ENCODE results near the gene OSBPL8.
"Not testable (repeated sequence)": the region's sequence is repeated elsewhere in the genome, so short reads cannot be mapped to it uniquely, and the experiment has no call there.

The OSBPL8 gene

DNA sequence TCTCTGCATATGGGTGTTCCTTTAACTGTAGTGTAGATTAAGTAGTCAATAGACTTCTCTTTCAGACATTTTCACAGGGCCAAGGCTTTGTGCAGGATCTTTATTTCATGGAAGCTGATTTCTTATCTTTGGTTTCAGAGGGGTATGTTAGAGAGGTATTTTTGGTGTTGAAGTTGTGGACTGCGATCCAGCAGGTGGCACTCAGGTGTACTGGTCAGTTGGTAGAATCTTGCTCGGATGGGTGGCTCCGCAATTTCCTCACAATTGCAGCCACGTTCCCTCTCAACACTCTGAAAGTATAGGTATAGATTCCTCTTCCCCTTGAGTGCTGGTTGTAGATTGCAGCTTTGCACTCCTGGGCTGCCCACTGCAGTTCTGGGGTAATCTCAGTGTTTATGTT lies 44.3 kb downstream of the OSBPL8 start:
- no peak for DNase-seq (ENCODE audit: low read depth, low spot score)
- ChIA-PET CTCF (interaction anchor here (1.1 to 1.3 kb wide), 2 partner anchors 8 to 61 kb away, joined by 3 to 6 read pairs; no protein-coding TSS in a partner anchor), POLR2A (no interaction called here)
- H3K4me3 ChIP-seq (ENCODE audit: low read depth, low read length) = no peak overlapping the region
- TF ChIP-seq, protein P1, sequence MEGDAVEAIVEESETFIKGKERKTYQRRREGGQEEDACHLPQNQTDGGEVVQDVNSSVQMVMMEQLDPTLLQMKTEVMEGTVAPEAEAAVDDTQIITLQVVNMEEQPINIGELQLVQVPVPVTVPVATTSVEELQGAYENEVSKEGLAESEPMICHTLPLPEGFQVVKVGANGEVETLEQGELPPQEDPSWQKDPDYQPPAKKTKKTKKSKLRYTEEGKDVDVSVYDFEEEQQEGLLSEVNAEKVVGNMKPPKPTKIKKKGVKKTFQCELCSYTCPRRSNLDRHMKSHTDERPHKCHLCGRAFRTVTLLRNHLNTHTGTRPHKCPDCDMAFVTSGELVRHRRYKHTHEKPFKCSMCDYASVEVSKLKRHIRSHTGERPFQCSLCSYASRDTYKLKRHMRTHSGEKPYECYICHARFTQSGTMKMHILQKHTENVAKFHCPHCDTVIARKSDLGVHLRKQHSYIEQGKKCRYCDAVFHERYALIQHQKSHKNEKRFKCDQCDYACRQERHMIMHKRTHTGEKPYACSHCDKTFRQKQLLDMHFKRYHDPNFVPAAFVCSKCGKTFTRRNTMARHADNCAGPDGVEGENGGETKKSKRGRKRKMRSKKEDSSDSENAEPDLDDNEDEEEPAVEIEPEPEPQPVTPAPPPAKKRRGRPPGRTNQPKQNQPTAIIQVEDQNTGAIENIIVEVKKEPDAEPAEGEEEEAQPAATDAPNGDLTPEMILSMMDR (IDR thresholded peaks at IDR 0.05; ENCODE audit: insufficient read depth, low read length, missing control alignments) = no peak

DNA sequence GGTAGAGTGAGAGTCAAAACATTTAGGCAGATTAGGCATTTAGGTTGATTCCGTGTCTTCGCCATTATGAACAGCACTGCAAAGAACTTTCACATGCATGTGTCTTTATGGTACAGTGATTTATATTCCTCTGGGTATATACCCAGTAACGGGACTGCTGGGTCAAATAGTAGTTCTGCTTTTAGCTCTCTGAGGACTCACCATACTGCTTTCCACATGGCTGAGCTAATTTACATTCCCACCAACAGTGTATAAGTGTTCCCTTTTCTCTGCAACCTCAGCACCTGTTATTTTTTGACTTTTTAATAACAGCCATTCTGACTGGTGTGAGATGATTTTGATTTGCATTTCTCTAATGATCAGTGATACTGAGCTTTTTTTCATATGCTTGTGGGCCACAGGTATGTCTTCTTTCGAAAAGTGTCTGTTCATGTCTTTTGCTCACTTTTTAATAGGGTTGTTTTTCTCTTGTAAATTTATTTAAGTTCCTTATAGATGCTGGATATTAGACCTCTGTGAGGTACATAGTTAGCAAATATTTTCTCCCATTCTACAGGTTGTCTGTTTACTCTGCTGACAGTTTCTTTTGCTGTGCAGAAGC lies 48.4 kb downstream of the OSBPL8 start:
- CTCF ChIA-PET = interaction anchor here (0.6 to 1.0 kb wide), 2 partner anchors 55 to 256 kb away, joined by 3 read pairs; no protein-coding TSS in a partner anchor
- H3K4me3 ChIP-seq (ENCODE audit: low read depth, low read length); POLR2A ChIA-PET; DNase-seq (ENCODE audit: low read depth, low spot score): not testable (repeated sequence)

DNA sequence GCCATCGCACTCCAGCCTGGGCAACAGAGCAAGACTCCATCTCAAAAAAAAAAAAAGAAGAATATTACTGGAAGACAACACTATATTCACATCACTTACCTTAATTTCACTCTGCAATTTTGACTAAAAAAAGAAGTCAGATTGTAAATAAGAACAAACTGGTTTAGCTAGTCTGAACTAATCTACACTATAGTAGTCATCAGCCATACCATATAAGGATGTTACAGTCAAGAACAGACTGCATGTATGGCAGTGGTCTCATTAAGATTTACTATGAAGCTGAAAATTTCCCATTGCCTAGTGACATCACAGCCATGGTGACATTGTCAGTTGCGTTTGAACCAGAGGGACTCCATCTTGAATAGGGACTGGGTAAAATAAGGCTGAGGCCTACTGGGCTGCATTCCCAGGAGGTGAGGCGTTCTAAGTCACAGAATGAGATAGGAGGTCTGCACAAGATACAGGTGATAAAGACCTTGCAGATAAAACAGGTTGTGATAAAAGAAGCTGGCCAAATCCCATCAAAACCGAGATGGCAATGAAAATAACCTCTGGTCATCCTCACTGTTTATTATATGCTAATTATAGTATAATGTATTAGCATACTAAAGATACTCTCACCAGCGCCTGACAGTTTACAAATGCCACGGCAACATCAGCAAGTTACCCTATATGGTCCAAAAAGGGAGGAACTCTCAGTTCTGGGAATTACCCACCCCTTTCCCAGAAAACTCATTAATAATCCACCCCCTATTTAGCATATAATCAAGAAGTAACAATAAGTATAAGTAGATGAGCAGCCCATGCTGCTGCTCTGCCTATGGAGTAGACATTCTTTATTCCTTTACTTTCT lies 51.2 kb downstream of the OSBPL8 start:
- ChIA-PET CTCF (interaction anchor here (1.2 kb wide), 1 partner anchor 7 kb away, joined by 6 read pairs; no protein-coding TSS in a partner anchor), POLR2A (no interaction called here)
- DNase-seq (ENCODE audit: low read depth, low spot score) = no peak
- TF ChIP-seq, protein P1 (IDR thresholded peaks at IDR 0.05; ENCODE audit: insufficient read depth, low read length, missing control alignments) = no peak
- H3K4me3 ChIP-seq (ENCODE audit: low read depth, low read length) = no peak overlapping the region

DNA sequence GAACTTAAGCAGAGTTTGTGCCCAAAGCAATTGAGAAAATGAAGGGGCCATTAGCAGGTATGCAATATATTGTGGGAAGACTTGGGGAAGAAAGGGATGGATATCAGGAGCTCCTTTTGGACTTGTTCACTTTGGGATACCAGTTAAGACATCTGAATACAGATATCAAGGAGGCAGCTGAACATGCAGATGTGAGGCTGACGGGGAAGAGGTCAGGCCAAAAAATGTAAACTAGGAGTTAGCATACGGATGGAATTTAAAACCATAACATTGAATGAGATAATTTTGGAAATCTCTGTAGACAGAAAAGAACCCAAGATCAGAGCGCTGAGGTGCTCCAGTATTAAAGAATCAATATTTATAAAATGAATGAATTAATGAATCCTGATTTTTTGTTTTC lies 53.4 kb downstream of the OSBPL8 start:
- POLR2A ChIA-PET = no interaction called here
- TF ChIP-seq, protein P1 (IDR thresholded peaks at IDR 0.05; ENCODE audit: insufficient read depth, low read length, missing control alignments) = no peak

DNA sequence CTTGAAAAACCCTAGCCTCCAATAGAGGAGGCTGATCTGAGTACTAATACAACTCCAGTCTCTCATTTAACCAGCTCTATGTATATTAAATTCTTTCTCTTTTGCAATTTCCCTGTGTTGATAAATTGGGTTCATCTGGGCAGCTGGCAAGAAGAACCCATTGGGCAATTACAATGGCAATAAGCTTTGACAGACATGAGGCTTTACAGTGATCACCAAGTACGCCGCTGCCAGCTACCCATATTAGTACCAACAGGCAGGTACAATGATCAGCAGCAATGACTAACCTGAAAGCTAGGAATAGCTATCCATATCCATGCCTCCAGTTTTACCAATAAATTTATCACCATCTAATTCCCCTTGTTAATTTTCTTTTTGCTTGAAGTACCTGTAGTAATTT lies 54.5 kb downstream of the OSBPL8 start:
- ChIA-PET POLR2A (no interaction called here), CTCF (no interaction called here)

More for the DNA sequence above, 53.4 kb downstream of the OSBPL8 start:
- no peak for DNase-seq (ENCODE audit: low read depth, low spot score)
- CTCF ChIA-PET = no interaction called here
- H3K4me3 ChIP-seq (ENCODE audit: low read depth, low read length) = no peak overlapping the region

DNA sequence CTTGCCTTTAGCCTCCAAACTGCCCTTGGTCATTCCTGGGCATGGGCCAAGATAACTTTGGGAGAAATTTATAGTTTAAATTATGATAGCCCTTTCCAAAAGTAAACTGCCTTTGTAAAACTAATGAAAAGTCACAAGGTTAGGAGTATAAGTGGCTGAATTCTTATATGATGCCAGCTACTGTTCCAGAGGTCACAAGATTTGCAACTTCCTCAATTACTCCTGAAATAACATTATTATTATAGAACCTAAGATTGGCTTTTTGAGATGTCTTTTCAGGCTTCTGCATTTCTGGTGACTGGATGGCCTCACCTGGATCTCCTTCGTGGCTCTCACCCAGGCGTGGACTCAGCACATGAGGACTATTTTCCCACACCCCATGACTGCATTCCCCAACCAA lies 55.0 kb downstream of the OSBPL8 start:
- POLR2A ChIA-PET = no interaction called here
- DNase-seq (ENCODE audit: low read depth, low spot score) = no peak
- CTCF ChIA-PET = no interaction called here
- TF ChIP-seq, protein P1 (IDR thresholded peaks at IDR 0.05; ENCODE audit: insufficient read depth, low read length, missing control alignments) = no peak
- H3K4me3 ChIP-seq (ENCODE audit: low read depth, low read length) = no peak overlapping the region

More for the DNA sequence above, 54.5 kb downstream of the OSBPL8 start:
- DNase-seq (ENCODE audit: low read depth, low spot score) = no peak
- no peak overlapping the region for H3K4me3 ChIP-seq (ENCODE audit: low read depth, low read length)
- TF ChIP-seq, protein P1 (IDR thresholded peaks at IDR 0.05; ENCODE audit: insufficient read depth, low read length, missing control alignments) = no peak
